ENCODE measurements around the gene IRF8. TPM values are rescaled to one million over a fixed set of nuclear protein-coding genes. Genes with fewer than 3 reads are reported as not detected.
"Not testable (repeated sequence)": the region's sequence is repeated elsewhere in the genome, so short reads cannot be mapped to it uniquely, and the experiment has no call there.

IRF8 gene
- 29.6 TPM for total RNA-seq

GRCh38 chr16:85898521-85899442 lies at the start of gene IRF8:
IRF8 (plus strand) TSS chr16:85899162; CDS start chr16:85903016, 3,854 bp downstream.
- peak; percentile 70 for DNase-seq (ENCODE audit: low spot score)

GRCh38 chr16:85849388-85849787 lies 49.6 kb upstream of the IRF8 start:
- no peak for DNase-seq (ENCODE audit: low spot score)

GRCh38 chr16:85850344-85850880 lies 48.5 kb upstream of the IRF8 start:
- DNase-seq (ENCODE audit: low spot score) = no peak

- no peak for DNase-seq (ENCODE audit: low spot score)
Observed at GRCh38 chr16:85851034-85851785, 47.8 kb upstream of the IRF8 start.

GRCh38 chr16:85853547-85854545 lies 45.1 kb upstream of the IRF8 start:
- DNase-seq (ENCODE audit: low spot score) = no peak

- DNase-seq (ENCODE audit: low spot score) = no peak
Observed at GRCh38 chr16:85854935-85855334, 44.0 kb upstream of the IRF8 start.

- no peak for DNase-seq (ENCODE audit: low spot score)
Observed at GRCh38 chr16:85856079-85856478, 42.9 kb upstream of the IRF8 start.

- no peak for DNase-seq (ENCODE audit: low spot score)
Observed at GRCh38 chr16:85856585-85856984, 42.4 kb upstream of the IRF8 start.

- DNase-seq (ENCODE audit: low spot score) = no peak
Observed at GRCh38 chr16:85857406-85857805, 41.6 kb upstream of the IRF8 start.

GRCh38 chr16:85858571-85858970 lies 40.4 kb upstream of the IRF8 start:
- DNase-seq (ENCODE audit: low spot score) = not testable (repeated sequence)

GRCh38 chr16:85858984-85859817 lies 39.8 kb upstream of the IRF8 start:
- DNase-seq (ENCODE audit: low spot score) = no peak

GRCh38 chr16:85859818-85860125 lies 39.2 kb upstream of the IRF8 start:
- no peak for DNase-seq (ENCODE audit: low spot score)

GRCh38 chr16:85860413-85861094 lies 38.4 kb upstream of the IRF8 start:
- no peak for DNase-seq (ENCODE audit: low spot score)

- no peak for DNase-seq (ENCODE audit: low spot score)
Observed at GRCh38 chr16:85861095-85861825, 37.7 kb upstream of the IRF8 start.

- DNase-seq (ENCODE audit: low spot score) = no peak
Observed at GRCh38 chr16:85862476-85863383, 36.2 kb upstream of the IRF8 start.

GRCh38 chr16:85863384-85863774 lies 35.6 kb upstream of the IRF8 start:
- DNase-seq (ENCODE audit: low spot score) = no peak

- no peak for DNase-seq (ENCODE audit: low spot score)
Observed at GRCh38 chr16:85864965-85865364, 34.0 kb upstream of the IRF8 start.

- DNase-seq (ENCODE audit: low spot score) = no peak
Observed at GRCh38 chr16:85867189-85867588, 31.8 kb upstream of the IRF8 start.
